ENCODE measurements around the gene CLDN4.
"Not testable (repeated sequence)": the region's sequence is repeated elsewhere in the genome, so short reads cannot be mapped to it uniquely, and the experiment has no call there.

Gene CLDN4

GRCh38 chr7:73823873-73824592 lies 6.8 kb upstream of the CLDN4 start:
- no peak for DNase-seq (ENCODE audit: low read depth)

- no peak for DNase-seq (ENCODE audit: low read depth)
Observed at GRCh38 chr7:73824986-73825385, 5.8 kb upstream of the CLDN4 start.

GRCh38 chr7:73827567-73828106 lies 3.2 kb upstream of the CLDN4 start:
- no peak for DNase-seq (ENCODE audit: low read depth)

DNA sequence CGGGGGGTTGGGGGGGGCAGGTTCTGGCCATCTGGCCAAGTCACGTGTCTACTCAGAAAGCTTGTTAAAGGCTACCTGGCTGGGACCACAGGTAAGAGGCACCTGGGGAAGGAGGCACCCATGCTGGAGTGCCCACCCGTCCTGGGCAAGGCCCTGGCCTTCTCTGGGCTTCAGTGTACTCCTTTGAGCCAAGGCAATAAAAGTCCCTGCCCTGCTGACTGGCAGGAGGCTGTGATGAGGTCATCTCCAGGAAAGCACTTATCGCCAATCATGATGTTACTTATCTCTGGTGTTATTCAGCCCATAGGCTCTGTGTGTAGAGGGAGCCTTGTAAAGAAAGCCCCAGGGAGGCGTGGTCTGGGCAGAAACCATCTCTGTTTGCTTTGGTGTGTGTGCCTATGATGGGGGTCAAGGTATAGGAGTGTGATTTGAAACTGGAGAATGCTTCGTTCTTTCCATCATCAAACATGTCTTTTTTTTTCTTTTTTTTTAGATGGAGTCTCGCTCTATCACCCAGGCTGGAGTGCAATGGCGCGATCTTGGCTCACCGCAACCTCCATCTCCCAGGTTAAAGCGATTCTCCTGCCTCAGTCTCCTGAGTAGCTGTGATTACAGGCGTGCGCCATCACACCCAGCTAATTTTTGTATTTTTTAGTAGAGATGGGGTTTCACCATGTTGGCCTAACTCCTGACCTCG lies 2.5 kb upstream of the CLDN4 start:
- no peak for DNase-seq (ENCODE audit: low read depth)

GRCh38 chr7:73828972-73829371 lies 1.8 kb upstream of the CLDN4 start:
- DNase-seq (ENCODE audit: low read depth): no peak

GRCh38 chr7:73829505-73829904 lies 1.3 kb upstream of the CLDN4 start:
- no peak for DNase-seq (ENCODE audit: low read depth)

GRCh38 chr7:73829921-73830680 lies 695 bp upstream of the CLDN4 start:
- DNase-seq (ENCODE audit: low read depth): no peak

DNA sequence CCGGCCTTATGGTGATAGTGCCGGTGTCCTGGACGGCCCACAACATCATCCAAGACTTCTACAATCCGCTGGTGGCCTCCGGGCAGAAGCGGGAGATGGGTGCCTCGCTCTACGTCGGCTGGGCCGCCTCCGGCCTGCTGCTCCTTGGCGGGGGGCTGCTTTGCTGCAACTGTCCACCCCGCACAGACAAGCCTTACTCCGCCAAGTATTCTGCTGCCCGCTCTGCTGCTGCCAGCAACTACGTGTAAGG lies 713 bp downstream of the CLDN4 start:
- DNase-seq (ENCODE audit: low read depth): no peak

DNA sequence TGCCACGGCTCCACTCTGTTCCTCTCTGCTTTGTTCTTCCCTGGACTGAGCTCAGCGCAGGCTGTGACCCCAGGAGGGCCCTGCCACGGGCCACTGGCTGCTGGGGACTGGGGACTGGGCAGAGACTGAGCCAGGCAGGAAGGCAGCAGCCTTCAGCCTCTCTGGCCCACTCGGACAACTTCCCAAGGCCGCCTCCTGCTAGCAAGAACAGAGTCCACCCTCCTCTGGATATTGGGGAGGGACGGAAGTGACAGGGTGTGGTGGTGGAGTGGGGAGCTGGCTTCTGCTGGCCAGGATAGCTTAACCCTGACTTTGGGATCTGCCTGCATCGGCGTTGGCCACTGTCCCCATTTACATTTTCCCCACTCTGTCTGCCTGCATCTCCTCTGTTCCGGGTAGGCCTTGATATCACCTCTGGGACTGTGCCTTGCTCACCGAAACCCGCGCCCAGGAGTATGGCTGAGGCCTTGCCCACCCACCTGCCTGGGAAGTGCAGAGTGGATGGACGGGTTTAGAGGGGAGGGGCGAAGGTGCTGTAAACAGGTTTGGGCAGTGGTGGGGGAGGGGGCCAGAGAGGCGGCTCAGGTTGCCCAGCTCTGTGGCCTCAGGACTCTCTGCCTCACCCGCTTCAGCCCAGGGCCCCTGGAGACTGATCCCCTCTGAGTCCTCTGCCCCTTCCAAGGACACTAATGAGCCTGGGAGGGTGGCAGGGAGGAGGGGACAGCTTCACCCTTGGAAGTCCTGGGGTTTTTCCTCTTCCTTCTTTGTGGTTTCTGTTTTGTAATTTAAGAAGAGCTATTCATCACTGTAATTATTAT lies 1.2 kb downstream of the CLDN4 start:
- DNase-seq (ENCODE audit: low read depth): no peak

- no peak for DNase-seq (ENCODE audit: low read depth)
Observed at GRCh38 chr7:73832806-73833205, 2.0 kb downstream of the CLDN4 start.

GRCh38 chr7:73833251-73833919 lies 2.6 kb downstream of the CLDN4 start:
- no peak for DNase-seq (ENCODE audit: low read depth)

GRCh38 chr7:73834626-73835191 lies 3.9 kb downstream of the CLDN4 start:
- DNase-seq (ENCODE audit: low read depth): no peak

DNA sequence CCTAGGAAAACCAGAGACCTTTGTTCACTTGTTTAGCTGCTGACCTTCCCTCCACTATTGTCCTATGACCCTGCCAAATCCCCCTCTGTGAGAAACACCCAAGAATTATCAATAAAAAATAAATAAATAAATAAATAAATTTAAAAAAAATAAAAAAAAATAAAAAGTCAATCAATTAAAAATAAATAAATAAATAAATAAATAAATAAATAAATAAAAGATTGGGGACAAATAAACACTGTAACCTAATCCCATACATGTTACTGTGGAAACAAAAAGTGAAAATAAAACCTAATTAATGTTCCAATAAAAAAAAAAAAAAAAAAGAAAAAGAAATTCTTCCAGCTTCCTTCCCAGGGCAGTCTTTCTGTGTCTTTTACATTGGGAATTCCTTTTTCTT lies 6.4 kb downstream of the CLDN4 start:
- not testable (repeated sequence) for DNase-seq (ENCODE audit: low read depth)

GRCh38 chr7:73838642-73839041 lies 7.8 kb downstream of the CLDN4 start:
- no peak for DNase-seq (ENCODE audit: low read depth)

DNA sequence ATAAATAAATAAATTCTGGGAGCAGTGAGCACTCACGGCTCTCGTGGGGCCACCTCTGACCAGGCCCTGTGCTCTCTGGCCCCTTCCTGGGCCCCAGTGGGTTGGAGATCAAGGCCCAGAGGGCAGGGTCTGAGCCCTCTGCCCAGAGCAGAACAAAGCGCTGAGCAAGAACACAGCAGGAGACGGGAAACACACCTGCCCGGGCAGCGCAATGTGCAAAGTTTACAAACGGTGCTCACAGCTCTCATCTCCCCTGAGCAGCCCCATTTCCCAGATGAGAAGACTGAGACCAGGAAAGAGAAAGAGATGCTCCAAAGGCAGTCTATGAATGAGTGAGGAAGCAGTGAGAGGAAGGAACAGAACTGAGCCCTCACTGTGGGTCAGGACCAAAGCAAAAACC lies 8.5 kb downstream of the CLDN4 start:
- DNase-seq (ENCODE audit: low read depth): no peak

GRCh38 chr7:73839743-73840714 lies 9.2 kb downstream of the CLDN4 start:
- no peak for DNase-seq (ENCODE audit: low read depth)

GRCh38 chr7:73840715-73841379 lies 10.1 kb downstream of the CLDN4 start:
- DNase-seq (ENCODE audit: low read depth): no peak

- no peak for DNase-seq (ENCODE audit: low read depth)
Observed at GRCh38 chr7:73841689-73842066, 10.9 kb downstream of the CLDN4 start.

Measured in T follicular helper cell (primary cell).